H9 (cell line): ENCODE results near the gene FCHO1. TPM values are rescaled to one million over a fixed set of nuclear protein-coding genes. Genes with fewer than 3 reads are reported as not detected.

Experiments
- DNase-seq: peaks from one replicate; pipeline ENCODE4 v3.0.0-alpha.2; 2017
- H2AFZ ChIP-seq: one replicate; pipeline ENCODE4 v1.6.1; 2013; ENCODE audit warnings: mild to moderate bottlenecking, low read length, control low read depth, moderate library complexity
- H2AK5ac ChIP-seq: 2 replicates; pipeline ENCODE4 v1.6.1; 2013; ENCODE audit warnings: low read length, control low read depth, mixed read lengths; ENCODE audit not compliant: insufficient read length
- H2BK120ac ChIP-seq: one replicate; pipeline ENCODE4 v1.6.1; 2013; ENCODE audit warnings: low read depth, mild to moderate bottlenecking, low read length, control low read depth, inconsistent platforms; ENCODE audit not compliant: poor library complexity, severe bottlenecking
- H2BK12ac ChIP-seq: 2 replicates; pipeline ENCODE4 v1.6.1; 2013; ENCODE audit warnings: low read length, control low read depth, mixed read lengths, low read depth; ENCODE audit not compliant: insufficient read length
- H2BK15ac ChIP-seq: 2 replicates; pipeline ENCODE4 v1.6.1; 2013; ENCODE audit warnings: low read depth, low read length, control low read depth
- H2BK20ac ChIP-seq: one replicate; pipeline ENCODE4 v1.6.1; 2013; ENCODE audit warnings: low read depth, mild to moderate bottlenecking, low read length, control low read depth, inconsistent platforms; ENCODE audit not compliant: poor library complexity, severe bottlenecking
- H2BK5ac ChIP-seq: 2 replicates; pipeline ENCODE4 v1.6.1; 2013; ENCODE audit warnings: low read length, control low read depth, mixed read lengths; ENCODE audit not compliant: insufficient read length
- H3K14ac ChIP-seq: 2 replicates; pipeline ENCODE4 v1.6.1; 2013; ENCODE audit warnings: low read length, control low read depth; ENCODE audit not compliant: insufficient read depth
- H3K18ac ChIP-seq: 2 replicates; pipeline ENCODE4 v1.6.1; 2013; ENCODE audit warnings: low read depth, mild to moderate bottlenecking, mixed read lengths, low read length, control low read depth; ENCODE audit not compliant: insufficient read length
- H3K23ac ChIP-seq: 2 replicates; pipeline ENCODE4 v1.6.1; 2013; ENCODE audit warnings: low read length, control low read depth, mixed read lengths, low read depth; ENCODE audit not compliant: insufficient read length
- H3K23me2 ChIP-seq: 2 replicates; pipeline ENCODE4 v1.6.1; 2013; ENCODE audit warnings: low read depth, mild to moderate bottlenecking, mixed read lengths, low read length, control low read depth; ENCODE audit not compliant: insufficient read length, poor library complexity, severe bottlenecking
- H3K27ac ChIP-seq: 2 replicates; pipeline ENCODE4 v1.5.1; 2013; ENCODE audit warnings: low read length, control low read depth, mixed read lengths, low read depth; ENCODE audit not compliant: insufficient read length
- H3K27me3 ChIP-seq: 2 replicates; pipeline ENCODE4 v1.6.1; 2013; ENCODE audit warnings: low read length, control low read depth, inconsistent platforms; ENCODE audit not compliant: insufficient read depth
- H3K4ac ChIP-seq: 2 replicates; pipeline ENCODE4 v1.6.1; 2013; ENCODE audit warnings: low read depth, mild to moderate bottlenecking, control low read depth, inconsistent platforms, low read length, moderate library complexity
- H3K4me1 ChIP-seq: 2 replicates; pipeline ENCODE4 v1.6.1; 2013; ENCODE audit warnings: low read length, control low read depth, inconsistent platforms; ENCODE audit not compliant: insufficient read depth
- H3K4me2 ChIP-seq: 2 replicates; pipeline ENCODE4 v1.6.1; 2013; ENCODE audit warnings: low read length, control low read depth, mixed read lengths; ENCODE audit not compliant: insufficient read length, insufficient read depth
- H3K56ac ChIP-seq: 2 replicates; pipeline ENCODE4 v1.6.1; 2013; ENCODE audit warnings: low read depth, mild to moderate bottlenecking, mixed read lengths, low read length, control low read depth; ENCODE audit not compliant: insufficient read length
- H3K79me1 ChIP-seq: 2 replicates; pipeline ENCODE4 v1.6.1; 2013; ENCODE audit warnings: low read depth, mild to moderate bottlenecking, moderate library complexity, low read length, control low read depth, inconsistent platforms; ENCODE audit not compliant: insufficient read depth, poor library complexity, severe bottlenecking
- H3K79me2 ChIP-seq: 2 replicates; pipeline ENCODE4 v1.6.1; 2013; ENCODE audit warnings: low read length, control low read depth, inconsistent platforms; ENCODE audit not compliant: insufficient read depth
- H3K9ac ChIP-seq: 2 replicates; pipeline ENCODE4 v1.6.1; 2013; ENCODE audit warnings: low read length, control low read depth, mixed read lengths; ENCODE audit not compliant: insufficient read length; ENCODE audit errors: extremely low read depth
- H3K9me3 ChIP-seq: one replicate; pipeline ENCODE4 v1.6.1; 2013; ENCODE audit warnings: low read depth, low read length, inconsistent platforms; ENCODE audit not compliant: control insufficient read depth
- H3T11ph ChIP-seq: one replicate; pipeline ENCODE4 v1.6.1; 2013; ENCODE audit warnings: mild to moderate bottlenecking, low read length, control low read depth, inconsistent platforms
- H4K20me1 ChIP-seq: one replicate; pipeline ENCODE4 v1.6.1; 2013; ENCODE audit not compliant: control insufficient read depth, insufficient read length, insufficient read depth
- H4K5ac ChIP-seq: 2 replicates; pipeline ENCODE4 v1.6.1; 2013; ENCODE audit warnings: low read depth, mild to moderate bottlenecking, mixed read lengths, low read length, control low read depth; ENCODE audit not compliant: insufficient read length
- H4K8ac ChIP-seq: replicated peaks from 2 replicates; pipeline ENCODE4 v1.6.1; 2013; ENCODE audit warnings: low read length, control low read depth, mixed read lengths, low read depth; ENCODE audit not compliant: insufficient read length
- H4K91ac ChIP-seq: 2 replicates; pipeline ENCODE4 v1.6.1; 2013; ENCODE audit warnings: low read depth, mild to moderate bottlenecking, moderate library complexity, mixed read lengths, low read length, control low read depth; ENCODE audit not compliant: insufficient read length
- H3K27ac Mint-ChIP-seq, 3 experiments: 2 replicates in 2 of 3; 3 replicates in 1 of 3; pipeline ENCODE4 v1.8.0; 2020 to 2021; ENCODE audit warnings: mixed read lengths in 3 of 3, mild to moderate bottlenecking in 1 of 3, moderate library complexity in 1 of 3
- H3K27me3 Mint-ChIP-seq: 2 replicates; pipeline ENCODE4 v1.8.0; 2021; ENCODE audit warnings: low read depth, mild to moderate bottlenecking, moderate library complexity, mixed read lengths
- H3K36me3 Mint-ChIP-seq, 3 experiments: 2 replicates in 2 of 3; 3 replicates in 1 of 3; pipeline ENCODE4 v1.8.0; 2020 to 2021; ENCODE audit warnings: low read depth in 3 of 3, mixed read lengths in 3 of 3; ENCODE audit not compliant: insufficient read depth in 1 of 3
- H3K4me1 Mint-ChIP-seq, 2 experiments: 2 replicates each; pipeline ENCODE4 v1.8.0; 2020; ENCODE audit warnings: mixed read lengths in 2 of 2
- H3K4me3 Mint-ChIP-seq, 2 experiments: 2 replicates in 1 of 2; 3 replicates in 1 of 2; pipeline ENCODE4 v1.8.0; 2020 to 2021; ENCODE audit warnings: mild to moderate bottlenecking in 2 of 2, mixed read lengths in 2 of 2, moderate library complexity in 1 of 2
- H3K9me3 Mint-ChIP-seq, 2 experiments: 2 replicates in 1 of 2; 3 replicates in 1 of 2; pipeline ENCODE4 v1.8.0; 2020; ENCODE audit warnings: mild to moderate bottlenecking in 2 of 2, mixed read lengths in 2 of 2, moderate library complexity in 1 of 2
- CTCF ChIP-seq: fragments of 200-600 bp; sonication (generic); conservative IDR thresholded peaks from 3 replicates; pipeline ENCODE4 v1.8.0; 2021; ENCODE audit warnings: antibody characterized with exemption, mild to moderate bottlenecking
- WGBS: extraction: QIAGEN DNeasy Blood & Tissue Kit; methylation state at CpG from one replicate; pipeline ENCODE4 v1.1.7; 2013; ENCODE audit warnings: missing lambda C conversion rate, low lambda C conversion rate, mixed read lengths; ENCODE audit not compliant: insufficient read length; ENCODE audit errors: extremely low coverage; 5-methylcytosine and 5-hydroxymethylcytosine counted together
- total RNA-seq: library from RNA; stranded (reverse); gene quantifications from 2 replicates; pipeline ENCODE4 v1.2.1, GENCODE V29; 2021

FCHO1 gene
- total RNA-seq, 1 experiment from 2014 or later, result 13.1 TPM

- Histone ChIP-seq H3K79me1 (no peaks in the 10 kb centered on the region), H3K14ac (no peak overlapping the region; the same call in 1 of the 2 replicates), H2BK120ac (no peak overlapping the region), H3K79me2 (no peaks in the 10 kb centered on the region), H3K23ac (no peak overlapping the region), H4K8ac (no peak overlapping the region), H3T11ph (no peak overlapping the region), H3K4me1 (no peaks in the 10 kb centered on the region), H2AK5ac (no peak overlapping the region), H3K9me3 (no peaks in the 10 kb centered on the region), H3K4ac (no peak overlapping the region), H3K18ac (no peak overlapping the region), H4K20me1 (no peaks in the 10 kb centered on the region), H4K5ac (no peak overlapping the region), H3K4me2 (no peak overlapping the region), H3K27ac (no peak overlapping the region), H2BK15ac (no peak overlapping the region), H2BK20ac (no peak overlapping the region), H3K23me2 (no peaks in the 10 kb centered on the region), H2BK5ac (no peak overlapping the region), H2BK12ac (no peak overlapping the region), H3K27me3 (no peaks in the 10 kb centered on the region), H2AFZ (no peak overlapping the region), H3K56ac (no peak overlapping the region), H4K91ac (no peak overlapping the region), H3K9ac (no peak overlapping the region)
- WGBS, result no CpG with 5 or more reads among the region's 14 CpGs
- no peak for TF ChIP-seq CTCF
- Mint-ChIP-seq H3K4me1 (peaks cover 5 to 8% of the 10 kb centered on the region in 2 experiments), H3K9me3 (no peaks in the 10 kb centered on the region), H3K27me3 (peaks cover 2% of the 10 kb centered on the region; the same call in 1 of the 2 replicates), H3K36me3 (peaks cover 9 to 17% (median 13%) of the 10 kb centered on the region in 3 experiments; a peak in 5 of 7 replicates), H3K4me3 (no peak overlapping the region), H3K27ac (no peak overlapping the region)
- DNase-seq, result no peak
Observed at GRCh38 chr19:17787274-17787913, 36.1 kb downstream of the FCHO1 start.
